GM12873 (cell line): ENCODE results near the gene PKD1L1.
A peak's percentile ranks its signal among the peaks of the same experiment; 100 is the strongest.

ENCODE experiments used
- TF ChIP-seq, protein P1 (sequence below): IDR thresholded peaks from 2 replicates; pipeline ENCODE4 v1.5.1; 2012; ENCODE audit warnings: low read depth, mild to moderate bottlenecking, moderate library complexity, low read length, control low read depth; ENCODE audit not compliant: insufficient read depth; ENCODE audit errors: missing control alignments

The PKD1L1 gene

GRCh38 chr7:47979832-47980181, 31.5 kb upstream of the PKD1L1 start:
- TF ChIP-seq, protein P1, sequence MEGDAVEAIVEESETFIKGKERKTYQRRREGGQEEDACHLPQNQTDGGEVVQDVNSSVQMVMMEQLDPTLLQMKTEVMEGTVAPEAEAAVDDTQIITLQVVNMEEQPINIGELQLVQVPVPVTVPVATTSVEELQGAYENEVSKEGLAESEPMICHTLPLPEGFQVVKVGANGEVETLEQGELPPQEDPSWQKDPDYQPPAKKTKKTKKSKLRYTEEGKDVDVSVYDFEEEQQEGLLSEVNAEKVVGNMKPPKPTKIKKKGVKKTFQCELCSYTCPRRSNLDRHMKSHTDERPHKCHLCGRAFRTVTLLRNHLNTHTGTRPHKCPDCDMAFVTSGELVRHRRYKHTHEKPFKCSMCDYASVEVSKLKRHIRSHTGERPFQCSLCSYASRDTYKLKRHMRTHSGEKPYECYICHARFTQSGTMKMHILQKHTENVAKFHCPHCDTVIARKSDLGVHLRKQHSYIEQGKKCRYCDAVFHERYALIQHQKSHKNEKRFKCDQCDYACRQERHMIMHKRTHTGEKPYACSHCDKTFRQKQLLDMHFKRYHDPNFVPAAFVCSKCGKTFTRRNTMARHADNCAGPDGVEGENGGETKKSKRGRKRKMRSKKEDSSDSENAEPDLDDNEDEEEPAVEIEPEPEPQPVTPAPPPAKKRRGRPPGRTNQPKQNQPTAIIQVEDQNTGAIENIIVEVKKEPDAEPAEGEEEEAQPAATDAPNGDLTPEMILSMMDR, result no peak

DNA sequence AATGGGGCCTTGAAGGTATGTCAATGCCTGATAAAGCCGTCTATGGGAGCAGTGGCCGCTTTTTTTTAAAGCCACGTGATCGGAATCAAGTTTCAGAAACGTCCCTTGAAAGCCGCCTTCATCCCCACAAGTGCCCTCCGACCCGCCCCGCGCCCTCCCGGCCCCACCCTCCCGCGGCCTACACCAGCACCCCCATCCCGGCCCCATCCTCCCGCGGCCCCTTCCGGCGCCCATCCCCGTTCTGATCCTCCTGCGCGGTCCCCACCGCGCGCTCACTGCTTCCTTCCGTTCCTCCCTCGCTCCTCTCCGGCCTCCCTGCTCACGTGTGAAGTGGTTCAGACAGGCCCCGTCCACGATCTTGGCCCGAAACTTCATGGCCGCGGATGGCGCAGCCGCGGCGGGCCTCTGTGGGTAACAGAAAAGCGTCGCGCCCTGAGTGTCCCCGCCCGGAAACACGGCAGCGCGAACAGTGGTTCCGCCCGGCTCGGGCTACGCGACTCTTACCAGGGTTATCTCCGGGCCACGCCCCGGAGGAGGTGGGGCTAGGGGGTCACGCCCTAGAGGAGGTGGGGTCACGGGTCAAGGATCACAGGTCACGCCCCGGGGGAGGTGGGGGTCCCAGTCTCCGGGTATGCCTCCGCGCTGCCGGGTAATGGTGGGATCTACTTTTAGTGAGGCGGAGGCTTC, 31.0 kb upstream of the PKD1L1 start, which contains the start of gene HUS1:
HUS1 (minus strand) TSS at position 471 of the 687 bp plus-strand sequence; CDS start at position 375, 96 bp downstream.
- TF ChIP-seq, protein P1, result no peak

DNA sequence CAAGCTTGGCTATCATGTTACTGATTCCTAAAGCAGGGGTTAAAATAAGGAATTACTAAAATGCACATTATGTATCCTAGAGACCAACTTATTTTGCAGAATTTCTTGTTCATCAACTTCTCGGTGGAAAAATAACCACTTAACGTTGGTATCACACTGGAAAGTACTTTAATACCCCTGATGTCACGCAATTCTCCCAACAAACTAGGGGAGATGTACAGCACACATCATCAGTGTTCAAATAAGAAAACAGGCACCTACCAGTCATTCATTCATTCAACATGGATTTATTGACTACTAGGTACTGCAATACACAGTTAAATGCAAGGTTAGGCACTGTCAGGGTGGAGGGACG, 30.5 kb upstream of the PKD1L1 start:
- TF ChIP-seq, protein P1, result no peak

DNA sequence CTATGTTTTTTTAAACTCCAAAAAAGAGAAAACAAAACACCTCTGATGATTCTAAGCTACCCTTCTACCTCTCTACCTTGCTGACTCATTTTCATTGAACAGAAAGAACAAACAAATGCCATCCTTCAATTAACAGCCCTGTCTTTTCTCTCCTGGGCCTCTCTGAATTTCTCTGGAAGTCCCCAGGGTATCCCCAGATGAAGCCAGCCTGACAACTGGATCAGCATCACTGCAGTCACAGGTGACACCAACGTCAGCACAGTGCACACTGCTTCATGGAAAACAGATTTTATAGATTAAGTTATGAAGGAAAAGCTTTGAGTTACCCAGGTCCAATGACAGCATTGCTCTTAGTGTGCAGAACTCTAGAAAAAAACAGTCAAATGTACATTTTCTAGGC, 25.5 kb upstream of the PKD1L1 start:
- TF ChIP-seq, protein P1, result no peak

GRCh38 chr7:47970761-47971160, 22.5 kb upstream of the PKD1L1 start:
- TF ChIP-seq, protein P1, result no peak

GRCh38 chr7:47968847-47969774, 20.8 kb upstream of the PKD1L1 start:
- TF ChIP-seq, protein P1, result peak; percentile 95

GRCh38 chr7:47967708-47968107, 19.4 kb upstream of the PKD1L1 start:
- TF ChIP-seq, protein P1, result no peak
